OCI-LY7 (cell line): ENCODE data around the gene NIF3L1. TPM values are rescaled to one million over a fixed set of nuclear protein-coding genes. Genes with fewer than 3 reads are reported as not detected.

ENCODE experiments used
- BruUV-seq: library from RNA; stranded (reverse); fragments of 400-500 nt; replicated peaks from 2 replicates; lab custom pipeline; 2021; lab: Mats Ljungman, UMichigan
- CTCF ChIA-PET: fragments of 300-600 bp; sonication (Branson Sonifier 250); formaldehyde crosslinking; loops from one replicate; lab custom pipeline; 2022; ENCODE audit warnings: antibody characterized with exemption; ENCODE audit not compliant: unreplicated experiment; lab: Charles Lee
- POLR2A ChIA-PET: fragments of 300-600 bp; sonication (Branson Sonifier 250); formaldehyde crosslinking; loops from one replicate; lab custom pipeline; 2022; ENCODE audit warnings: antibody characterized with exemption; lab: Charles Lee
- DNase-seq: peaks from one replicate; pipeline ENCODE4 v3.0.0-alpha.2; 2015; ENCODE audit warnings: low spot score
- H2AFZ ChIP-seq: fragments of 200-600 bp; sonication (generic), shearing (Covaris generic); 2 replicates; pipeline ENCODE4 v1.6.1; 2014; ENCODE audit warnings: mild to moderate bottlenecking, antibody characterized with exemption, low read length, moderate library complexity
- H3K27ac ChIP-seq: fragments of 200-600 bp; sonication (generic); 2 replicates; pipeline ENCODE4 v1.5.1; 2014; ENCODE audit warnings: mixed run types, low read depth, mild to moderate bottlenecking, moderate library complexity, low read length, inconsistent platforms; ENCODE audit not compliant: poor library complexity, severe bottlenecking
- H3K36me3 ChIP-seq: fragments of 200-600 bp; sonication (generic); 2 replicates; pipeline ENCODE4 v1.6.1; 2014; ENCODE audit warnings: mild to moderate bottlenecking, antibody characterized with exemption, low read length, moderate library complexity, mixed read lengths; ENCODE audit not compliant: insufficient read depth
- H3K4me1 ChIP-seq: fragments of 200-600 bp; sonication (generic); 2 replicates; pipeline ENCODE4 v1.5.1; 2014; ENCODE audit warnings: mild to moderate bottlenecking, low read length; ENCODE audit not compliant: insufficient read depth, poor library complexity, severe bottlenecking
- H3K4me2 ChIP-seq: fragments of 200-600 bp; sonication (generic); 2 replicates; pipeline ENCODE4 v1.6.1; 2014; ENCODE audit warnings: mild to moderate bottlenecking, low read length
- H3K4me3 ChIP-seq: fragments of 200-600 bp; sonication (generic); 2 replicates; pipeline ENCODE4 v1.5.1; 2014; ENCODE audit warnings: mild to moderate bottlenecking, low read depth, low read length; ENCODE audit not compliant: poor library complexity, severe bottlenecking
- H3K79me2 ChIP-seq: fragments of 200-600 bp; sonication (generic); 2 replicates; pipeline ENCODE4 v1.6.1; 2016; ENCODE audit warnings: low read depth, mild to moderate bottlenecking, low read length, moderate library complexity, mixed read lengths; ENCODE audit not compliant: insufficient read depth
- H3K9me2 ChIP-seq: fragments of 200-600 bp; sonication (generic); 2 replicates; pipeline ENCODE4 v1.6.1; 2016; ENCODE audit warnings: mild to moderate bottlenecking, low read length, mixed read lengths; ENCODE audit not compliant: insufficient read depth
- H3K9me3 ChIP-seq: fragments of 200-600 bp; sonication (generic); 2 replicates; pipeline ENCODE4 v1.6.1; 2014; ENCODE audit warnings: mild to moderate bottlenecking, mixed run types, low read length, mixed read lengths
- H4K20me1 ChIP-seq: fragments of 200-600 bp; sonication (generic); 2 replicates; pipeline ENCODE4 v1.6.1; 2014; ENCODE audit warnings: mild to moderate bottlenecking, antibody characterized with exemption, low read length, moderate library complexity, mixed read lengths; ENCODE audit not compliant: insufficient read depth
- EZH2phosphoT487 ChIP-seq: fragments of 200-600 bp; sonication (generic); IDR thresholded peaks from 2 replicates; pipeline ENCODE4 v1.6.1; 2018; ENCODE audit warnings: low read depth, borderline replicate concordance, mild to moderate bottlenecking, mixed run types, antibody characterized with exemption, low read length, moderate library complexity, mixed read lengths
- intact Hi-C: fragments of 100-400 bp; cut with micrococcal nuclease; formaldehyde crosslinking; loops from one replicate; pipeline ENCODE4 v1.10.0; 2022; ENCODE audit not compliant: unreplicated experiment
- total RNA-seq, 2 experiments: library from RNA; depleted of rRNA in 1 of 2; stranded (reverse); fragments of >200 nt in 1 of 2; shearing (Covaris generic) in 1 of 2; gene quantifications; 2 replicates each; pipeline ENCODE4 v1.2.3, GENCODE V29; 2014 to 2022
- TF ChIP-seq, protein P1 (sequence below): fragments of 200-600 bp; sonication (generic); conservative IDR thresholded peaks from 2 replicates; pipeline ENCODE4 v1.5.1; 2014; ENCODE audit warnings: mild to moderate bottlenecking, antibody characterized with exemption, low read length, moderate library complexity, mixed read lengths

Gene NIF3L1
- total RNA-seq, 2 experiments from 2014 or later, result 60.4 to 68.4 TPM

DNA sequence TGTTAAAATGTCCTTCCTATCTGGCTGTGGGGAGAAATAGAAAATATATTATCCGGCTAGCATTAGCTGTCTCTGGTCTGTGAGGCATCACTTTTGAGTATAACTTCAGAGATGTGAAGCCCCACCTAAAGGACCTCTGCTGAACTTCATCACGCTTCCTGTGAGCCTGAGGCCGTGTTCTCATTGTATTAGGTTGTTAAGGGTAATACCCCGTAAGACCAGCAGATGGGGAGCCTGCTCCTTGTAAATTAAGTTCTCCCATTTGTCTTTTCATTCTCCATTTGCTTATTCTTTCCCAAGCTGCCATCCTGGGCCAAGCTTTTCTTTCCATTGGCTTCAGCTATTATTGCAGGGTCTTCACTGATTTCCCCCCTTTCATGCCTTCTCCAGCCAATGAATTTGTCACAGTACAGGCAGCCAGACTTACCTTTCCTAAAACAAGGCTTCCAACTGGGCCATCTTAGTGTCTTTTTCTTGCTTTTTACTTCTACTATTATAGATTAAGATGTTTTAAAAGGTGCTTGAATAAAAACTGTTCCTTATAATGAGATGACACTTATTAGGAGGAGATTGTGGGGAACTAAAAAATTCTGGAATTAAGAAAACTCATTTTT is 12.4 kb downstream of the NIF3L1 start:
- Histone ChIP-seq H3K9me2 (no peaks in the 10 kb centered on the region), H3K4me1 (peaks cover 5% of the 10 kb centered on the region), H3K36me3 (peaks cover 96% of the 10 kb centered on the region), H3K4me3 (no peak overlapping the region), H4K20me1 (no peaks in the 10 kb centered on the region), H3K9me3 (no peaks in the 10 kb centered on the region), H2AFZ (no peak overlapping the region), H3K79me2 (no peaks in the 10 kb centered on the region), H3K4me2 (no peak overlapping the region), H3K27ac (no peak overlapping the region)
- peak; percentile 92 for DNase-seq
- POLR2A ChIA-PET, result interaction anchor here (0.9 to 1.4 kb wide), 2 partner anchors 12 to 331 kb away, joined by 3 read pairs; no protein-coding TSS in a partner anchor
- intact Hi-C loops, result loop anchor here (1.0 to 2.0 kb wide), 3 partner anchors 168 to 331 kb away; no protein-coding TSS in a partner anchor
- TF ChIP-seq, protein P1, sequence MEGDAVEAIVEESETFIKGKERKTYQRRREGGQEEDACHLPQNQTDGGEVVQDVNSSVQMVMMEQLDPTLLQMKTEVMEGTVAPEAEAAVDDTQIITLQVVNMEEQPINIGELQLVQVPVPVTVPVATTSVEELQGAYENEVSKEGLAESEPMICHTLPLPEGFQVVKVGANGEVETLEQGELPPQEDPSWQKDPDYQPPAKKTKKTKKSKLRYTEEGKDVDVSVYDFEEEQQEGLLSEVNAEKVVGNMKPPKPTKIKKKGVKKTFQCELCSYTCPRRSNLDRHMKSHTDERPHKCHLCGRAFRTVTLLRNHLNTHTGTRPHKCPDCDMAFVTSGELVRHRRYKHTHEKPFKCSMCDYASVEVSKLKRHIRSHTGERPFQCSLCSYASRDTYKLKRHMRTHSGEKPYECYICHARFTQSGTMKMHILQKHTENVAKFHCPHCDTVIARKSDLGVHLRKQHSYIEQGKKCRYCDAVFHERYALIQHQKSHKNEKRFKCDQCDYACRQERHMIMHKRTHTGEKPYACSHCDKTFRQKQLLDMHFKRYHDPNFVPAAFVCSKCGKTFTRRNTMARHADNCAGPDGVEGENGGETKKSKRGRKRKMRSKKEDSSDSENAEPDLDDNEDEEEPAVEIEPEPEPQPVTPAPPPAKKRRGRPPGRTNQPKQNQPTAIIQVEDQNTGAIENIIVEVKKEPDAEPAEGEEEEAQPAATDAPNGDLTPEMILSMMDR, result peak; percentile 95
- TF ChIP-seq EZH2phosphoT487, result no peak
- no TSS peak for BruUV-seq
- CTCF ChIA-PET, result interaction anchor here (1.0 to 1.1 kb wide), 2 partner anchors 331 to 332 kb away, joined by 3 to 6 read pairs; no protein-coding TSS in a partner anchor

DNA sequence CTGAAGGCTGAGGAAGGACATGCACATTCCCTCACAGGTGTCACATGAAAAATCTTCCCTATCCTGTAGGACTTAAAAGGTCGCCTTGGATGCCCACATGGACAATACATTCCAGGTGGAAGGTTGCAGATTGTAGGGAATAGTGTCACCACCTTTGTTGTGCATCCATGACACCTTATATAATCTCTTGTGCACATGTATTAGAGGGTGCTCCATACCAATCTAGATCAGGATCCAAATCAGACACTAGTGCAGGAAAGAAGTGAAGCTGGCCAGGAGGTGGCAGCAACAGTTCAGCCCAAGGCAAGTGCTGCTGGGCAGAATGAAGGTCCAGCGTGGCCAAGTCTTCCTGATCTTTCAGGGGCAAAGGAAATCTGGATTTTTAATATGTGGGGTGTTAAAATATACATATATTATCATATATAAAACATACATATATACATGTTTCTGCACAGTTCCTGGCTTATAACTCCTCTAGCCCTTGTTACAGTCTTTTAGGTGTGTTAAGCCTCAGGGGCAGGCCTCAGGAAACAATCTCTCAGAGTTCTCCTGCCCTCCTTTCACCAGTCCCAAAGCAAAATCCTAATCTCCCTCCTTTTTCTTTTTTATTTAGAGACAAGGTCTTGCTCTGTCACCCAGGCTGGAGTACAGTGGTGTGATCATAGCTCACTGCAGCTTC is 16.6 kb downstream of the NIF3L1 start:
- no peaks in the 10 kb centered on the region for H4K20me1 ChIP-seq
- no peaks in the 10 kb centered on the region for H3K9me2 ChIP-seq
- no peaks in the 10 kb centered on the region for H3K79me2 ChIP-seq
- no peak overlapping the region for H3K4me2 ChIP-seq
- peaks cover 91% of the 10 kb centered on the region for H3K36me3 ChIP-seq
- no peak overlapping the region for H2AFZ ChIP-seq
- BruUV-seq, result no TSS peak
- ChIA-PET POLR2A (interaction anchor here (0.6 to 1.5 kb wide), 6 partner anchors 8 to 375 kb away, joined by 3 to 5 read pairs (median 3); no protein-coding TSS in a partner anchor), CTCF (interaction anchor here (0.6 to 1.8 kb wide), 3 partner anchors 164 to 326 kb away, joined by 3 to 7 read pairs (median 6); no protein-coding TSS in a partner anchor)
- no peak overlapping the region for H3K4me3 ChIP-seq
- H3K27ac ChIP-seq, result no peak overlapping the region
- DNase-seq, result peak; percentile 68
- H3K9me3 ChIP-seq, result no peaks in the 10 kb centered on the region
- intact Hi-C loops, result loop anchor here (1.0 to 5.0 kb wide), 4 partner anchors 213 to 327 kb away; no protein-coding TSS in a partner anchor
- TF ChIP-seq, protein P1, result peak; percentile 87
- TF ChIP-seq EZH2phosphoT487, result no peak
- H3K4me1 ChIP-seq, result peaks cover 5% of the 10 kb centered on the region
